ENCODE measurements around the gene NUDT21.
"Not testable (repeated sequence)": the region's sequence is repeated elsewhere in the genome, so short reads cannot be mapped to it uniquely, and the experiment has no call there.

The NUDT21 gene

GRCh38 chr16:56419740-56420548 lies 31.2 kb downstream of the NUDT21 start:
- DNase-seq (ENCODE audit: low read depth in 2 of 2, low spot score in 1 of 2): no peak

GRCh38 chr16:56417138-56417537 lies 34.0 kb downstream of the NUDT21 start:
- DNase-seq (ENCODE audit: low read depth in 2 of 2, low spot score in 1 of 2): no peak

DNA sequence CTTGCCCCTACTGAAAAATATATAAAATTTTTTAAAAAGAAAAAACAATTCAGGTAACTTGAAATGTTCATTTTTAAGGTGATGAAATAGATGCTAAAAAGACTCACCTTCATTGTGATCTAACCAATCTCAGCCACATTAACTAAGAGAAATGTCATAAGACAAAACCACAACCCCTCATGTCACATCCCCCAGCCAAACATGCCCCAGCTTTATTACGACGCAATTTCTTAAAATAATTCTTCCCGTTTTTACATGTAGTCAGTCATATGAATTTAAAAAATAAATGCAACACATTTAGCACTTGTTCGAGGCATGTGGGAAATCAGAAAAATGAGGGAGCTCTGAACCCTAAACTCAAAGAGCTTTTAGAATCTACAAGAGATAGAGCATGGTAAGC lies 35.3 kb downstream of the NUDT21 start:
- no peak for DNase-seq (ENCODE audit: low read depth in 2 of 2, low spot score in 1 of 2)

DNA sequence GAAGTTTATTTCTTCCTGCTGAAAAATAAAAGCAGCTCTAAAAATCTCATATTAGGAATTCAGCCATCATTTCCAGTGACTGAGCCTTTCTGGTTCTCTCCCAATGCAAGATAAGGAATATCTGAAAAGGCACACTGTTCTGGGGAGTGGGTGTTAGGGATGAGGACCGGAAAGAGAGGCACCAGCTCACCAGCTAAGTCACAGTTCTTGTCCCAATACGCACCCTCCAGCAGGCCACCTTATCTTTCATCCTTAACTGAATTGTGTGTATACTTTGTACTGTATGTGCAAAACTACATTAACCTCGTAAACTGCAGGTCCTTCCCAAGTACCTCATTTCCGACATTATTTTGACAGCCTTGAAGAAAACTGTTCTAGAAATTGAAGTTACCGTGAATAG lies 36.8 kb downstream of the NUDT21 start:
- no peak for DNase-seq (ENCODE audit: low read depth in 2 of 2, low spot score in 1 of 2)

GRCh38 chr16:56413381-56413780 lies 37.8 kb downstream of the NUDT21 start:
- no peak for DNase-seq (ENCODE audit: low read depth in 2 of 2, low spot score in 1 of 2)

- DNase-seq (ENCODE audit: low read depth in 2 of 2, low spot score in 1 of 2): no peak
Measured at GRCh38 chr16:56411624-56412023, 39.5 kb downstream of the NUDT21 start.

DNA sequence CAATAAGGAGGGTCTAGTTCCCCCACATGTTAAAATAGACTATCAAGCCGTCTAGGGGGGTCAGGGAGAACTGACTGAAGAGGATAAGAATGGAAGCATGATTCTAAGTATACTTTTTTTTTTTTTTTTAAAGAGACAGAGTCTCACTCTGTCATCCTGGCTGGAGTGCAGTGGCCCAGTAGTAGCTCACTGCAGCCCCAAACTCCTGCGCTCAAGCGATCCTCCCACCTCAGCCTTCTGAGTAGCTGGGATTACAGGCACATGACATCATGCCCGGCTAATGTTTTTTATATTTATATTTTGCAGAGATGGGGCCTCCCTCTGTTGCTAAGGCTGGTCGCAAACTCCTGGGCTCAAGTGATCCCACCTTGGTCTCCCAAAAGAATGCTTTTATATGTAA lies 40.0 kb downstream of the NUDT21 start:
- DNase-seq (ENCODE audit: low read depth in 2 of 2, low spot score in 1 of 2): no peak

DNA sequence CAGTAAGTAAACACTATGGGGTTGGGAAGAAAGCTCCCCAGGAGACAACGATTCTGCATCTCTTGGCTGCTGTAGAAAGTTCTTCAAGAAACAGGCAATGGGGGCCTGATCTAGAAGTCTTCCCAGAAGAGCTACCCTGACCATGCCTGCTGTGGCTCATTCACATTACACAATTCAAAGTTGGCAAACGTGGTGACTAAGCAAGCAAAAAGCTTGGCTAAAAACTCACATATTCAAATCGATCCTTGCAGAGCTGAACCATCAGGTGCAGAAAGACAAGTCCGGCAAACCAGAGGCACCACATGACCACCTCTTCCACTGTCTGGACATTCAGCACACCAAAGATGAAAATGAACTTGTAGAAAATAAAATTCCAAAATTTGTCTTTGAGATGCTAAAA lies 41.9 kb downstream of the NUDT21 start:
- no peak for DNase-seq (ENCODE audit: low read depth in 2 of 2, low spot score in 1 of 2)

- no peak for DNase-seq (ENCODE audit: low read depth in 2 of 2, low spot score in 1 of 2)
Measured at GRCh38 chr16:56408379-56409098, 42.6 kb downstream of the NUDT21 start.

GRCh38 chr16:56405977-56406672 lies 45.0 kb downstream of the NUDT21 start:
- no peak for DNase-seq (ENCODE audit: low read depth in 2 of 2, low spot score in 1 of 2)

GRCh38 chr16:56401482-56401881 lies 49.6 kb downstream of the NUDT21 start:
- no peak for DNase-seq (ENCODE audit: low read depth in 2 of 2, low spot score in 1 of 2)

DNA sequence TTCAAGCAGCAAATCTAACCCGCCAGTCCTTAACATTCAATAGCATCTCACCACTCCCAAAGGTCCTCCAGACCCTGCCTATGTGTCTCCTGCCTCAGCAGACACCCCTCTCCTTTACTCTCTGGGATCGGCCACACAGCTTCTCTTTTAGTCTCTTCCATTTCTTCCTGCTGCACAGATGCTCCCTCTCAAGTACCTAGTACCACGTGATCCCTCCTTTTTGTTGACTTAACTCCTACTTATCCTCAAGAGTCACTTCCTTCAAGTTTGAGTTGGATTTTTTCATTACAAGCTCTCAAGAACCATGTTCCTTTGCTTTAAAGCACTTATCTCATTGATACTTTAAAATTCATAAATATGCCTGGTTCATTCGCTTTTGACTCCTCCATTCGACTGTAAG lies 50.7 kb downstream of the NUDT21 start:
- DNase-seq (ENCODE audit: low read depth in 2 of 2, low spot score in 1 of 2): no peak

- DNase-seq (ENCODE audit: low read depth in 2 of 2, low spot score in 1 of 2): no peak
Measured at GRCh38 chr16:56399486-56399885, 51.6 kb downstream of the NUDT21 start.

- DNase-seq (ENCODE audit: low read depth in 2 of 2, low spot score in 1 of 2): no peak
Measured at GRCh38 chr16:56399047-56399446, 52.1 kb downstream of the NUDT21 start.

DNA sequence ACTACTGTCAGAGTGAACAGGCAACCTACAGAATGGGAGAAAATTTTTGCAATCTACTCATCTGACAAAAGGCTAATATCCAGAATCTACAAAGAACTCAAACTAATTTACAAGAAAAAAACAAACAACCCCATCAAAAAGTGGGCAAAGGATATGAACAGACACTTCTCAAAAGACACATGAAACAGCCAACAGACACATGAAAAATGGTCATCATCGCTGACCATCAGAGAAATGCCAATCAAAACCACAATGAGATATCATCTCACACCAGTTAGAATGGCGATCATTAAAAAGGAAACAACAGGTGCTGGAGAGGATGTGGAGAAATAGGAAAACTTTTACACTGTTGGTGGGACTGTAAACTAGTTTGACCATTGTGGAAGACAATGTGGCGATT lies 54.4 kb downstream of the NUDT21 start:
- DNase-seq (ENCODE audit: low read depth in 2 of 2, low spot score in 1 of 2): not testable (repeated sequence)

GRCh38 chr16:56389554-56389953 lies 61.6 kb downstream of the NUDT21 start:
- no peak for DNase-seq (ENCODE audit: low read depth in 2 of 2, low spot score in 1 of 2)

- DNase-seq (ENCODE audit: low read depth in 2 of 2, low spot score in 1 of 2): no peak
Measured at GRCh38 chr16:56388209-56388608, 62.9 kb downstream of the NUDT21 start.

DNA sequence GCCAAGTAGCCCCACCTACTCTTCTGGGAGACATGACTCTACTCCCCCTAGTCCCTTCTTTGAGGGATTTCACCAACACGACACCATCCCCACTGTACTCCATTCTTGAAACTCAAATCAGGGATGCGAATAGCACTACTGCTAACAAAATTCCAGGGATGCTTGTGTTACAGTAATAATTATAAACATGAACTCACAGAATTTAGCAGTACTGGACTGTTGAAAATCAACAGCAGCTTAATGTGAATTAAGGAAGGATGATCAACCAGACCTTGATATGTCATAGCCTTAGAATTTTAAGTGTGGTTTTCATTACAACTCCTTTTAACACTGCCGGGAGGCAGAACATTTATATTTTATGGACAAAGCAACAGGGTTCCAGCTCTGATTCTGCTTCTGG lies 63.7 kb downstream of the NUDT21 start:
- DNase-seq (ENCODE audit: low read depth in 2 of 2, low spot score in 1 of 2): no peak

DNA sequence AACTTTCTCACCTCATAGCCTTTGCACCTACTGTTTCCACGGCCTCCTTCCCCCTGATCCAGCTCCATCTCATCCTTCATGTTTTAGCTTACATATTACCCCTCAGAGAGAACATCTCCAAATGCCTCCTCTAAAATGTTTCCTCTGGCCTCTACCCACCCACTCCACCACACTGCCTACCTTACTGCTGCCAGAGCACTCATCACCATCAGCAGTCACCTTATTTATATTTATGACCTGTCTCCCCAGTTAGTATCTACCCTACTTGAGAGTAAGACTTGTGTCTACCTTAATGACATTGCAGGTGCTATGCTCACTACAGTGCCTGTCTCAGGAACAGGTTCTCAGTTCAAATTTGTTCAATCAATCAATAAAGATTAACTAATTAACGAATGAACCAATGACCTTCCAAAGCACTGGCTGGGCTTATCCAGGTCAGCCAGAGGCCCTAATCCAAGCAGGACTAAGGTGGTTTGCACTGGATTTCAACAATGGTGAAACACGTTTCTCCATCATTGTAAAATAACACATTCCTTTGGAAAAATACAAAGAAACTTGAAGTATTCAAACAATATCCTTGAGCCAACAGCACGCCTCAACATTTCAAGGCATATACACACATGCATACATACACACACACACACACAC lies 66.9 kb downstream of the NUDT21 start:
- DNase-seq (ENCODE audit: low read depth in 2 of 2, low spot score in 1 of 2): no peak

DNA sequence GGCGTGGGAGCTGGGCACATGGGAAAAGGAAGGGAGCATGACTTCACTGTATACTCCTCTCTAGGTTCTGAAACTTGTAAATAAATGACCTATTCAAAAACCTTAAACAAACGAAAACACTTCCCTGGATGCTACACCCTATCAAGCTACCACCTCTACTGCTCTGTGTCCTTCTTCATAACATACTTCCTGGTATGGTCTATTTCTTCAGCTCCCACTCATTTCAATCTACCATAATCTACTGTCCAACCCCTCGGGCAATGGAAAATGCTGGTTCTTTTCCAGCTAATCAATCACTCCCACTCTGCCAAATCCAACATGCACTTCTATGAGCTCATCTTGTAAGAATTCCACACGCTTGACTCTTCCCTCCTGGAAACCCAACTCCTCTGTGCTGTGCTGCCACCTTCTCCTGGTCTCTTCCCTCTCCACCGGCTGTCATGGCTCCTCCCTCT lies 68.2 kb downstream of the NUDT21 start:
- DNase-seq (ENCODE audit: low read depth in 2 of 2, low spot score in 1 of 2): no peak

GRCh38 chr16:56382459-56382858 lies 68.7 kb downstream of the NUDT21 start:
- DNase-seq (ENCODE audit: low read depth in 2 of 2, low spot score in 1 of 2): no peak

All from stimulated activated CD8-positive, alpha-beta memory T cell treated with anti-CD3 and anti-CD28 coated beads, Interleukin-4, amount 100 ng/mL, for 1 hour (primary cell).